HepG2 (cell line): ENCODE data around the gene PTPRN. TPM values are rescaled to one million over a fixed set of nuclear protein-coding genes. Genes with fewer than 3 reads are reported as not detected.

ENCODE experiments used
- IKZF1 ChIP-seq: fragments of 450-650 bp; IDR thresholded peaks from 2 replicates; pipeline ENCODE4 v1.7.1; 2016
- NPAS2 ChIP-seq: sonication (generic); formaldehyde crosslinking; IDR thresholded peaks from 2 replicates; pipeline ENCODE4 v1.8.0; 2022; ENCODE audit warnings: mild to moderate bottlenecking, missing genetic modification reagents, borderline replicate concordance
- PHF21A ChIP-seq: sonication (generic); formaldehyde crosslinking; IDR thresholded peaks from 2 replicates; pipeline ENCODE4 v1.5.0; 2020; ENCODE audit warnings: mild to moderate bottlenecking, missing genetic modification reagents
- STAT5B ChIP-seq: sonication (generic); formaldehyde crosslinking; IDR thresholded peaks from 2 replicates; pipeline ENCODE4 v1.4.0; 2020; ENCODE audit warnings: missing genetic modification reagents
- ZKSCAN5 ChIP-seq: sonication (generic); formaldehyde crosslinking; IDR thresholded peaks from 2 replicates; pipeline ENCODE4 v1.5.1; 2020; ENCODE audit warnings: mild to moderate bottlenecking, missing genetic modification reagents
- ZNF234 ChIP-seq: sonication (generic); formaldehyde crosslinking; conservative IDR thresholded peaks from 2 replicates; pipeline ENCODE4 v1.5.1; 2020; ENCODE audit warnings: mild to moderate bottlenecking, missing genetic modification reagents
- ZNF335 ChIP-seq: sonication (generic); formaldehyde crosslinking; IDR thresholded peaks from 2 replicates; pipeline ENCODE4 v1.4.0; 2020; ENCODE audit warnings: missing genetic modification reagents
- ZNF569 ChIP-seq: sonication (generic); formaldehyde crosslinking; IDR thresholded peaks from 2 replicates; pipeline ENCODE4 v1.5.0; 2020; ENCODE audit warnings: mild to moderate bottlenecking, missing genetic modification reagents, moderate library complexity, borderline replicate concordance
- ZNF773 ChIP-seq: sonication (generic); formaldehyde crosslinking; IDR thresholded peaks from 2 replicates; pipeline ENCODE4 v1.4.0; 2020; ENCODE audit warnings: missing genetic modification reagents, borderline replicate concordance
- ZNF788 ChIP-seq: sonication (generic); formaldehyde crosslinking; IDR thresholded peaks from 2 replicates; pipeline ENCODE4 v1.5.0; 2020; ENCODE audit warnings: mild to moderate bottlenecking, missing genetic modification reagents, borderline replicate concordance
- polyA plus RNA-seq, 8 experiments: library from polyadenylated mRNA; depleted of rRNA in 3 of 8; stranded (reverse) in 7 of 8; unstranded in 1 of 8; fragments of >200 nt; fragmentation: Illumina TruSeq in 4 of 8; extraction: Trizol in 4 of 8; gene quantifications; 2 replicates each; pipeline versions ENCODE4 v1.2.1 to v1.2.3, GENCODE V29; 2011 to 2016; ENCODE audit warnings: low read depth in 4 of 8, missing spikeins in 1 of 8, mixed read lengths in 1 of 8; ENCODE audit not compliant: insufficient read depth in 1 of 8
- total RNA-seq, 5 experiments: library from RNA; depleted of rRNA; stranded (reverse); fragments of >200 nt; fragmentation: Illumina TruSeq; extraction: Trizol; gene quantifications; 2 replicates each; pipeline ENCODE4 v1.2.3, GENCODE V29; 2016; ENCODE audit warnings: low read depth in 1 of 5
- TF ChIP-seq, protein P1 (sequence below): sonication (generic); formaldehyde crosslinking; IDR thresholded peaks from 2 replicates; pipeline ENCODE4 v1.4.0; 2020; ENCODE audit warnings: missing genetic modification reagents
- TF ChIP-seq, protein P2 (sequence below): sonication (generic); formaldehyde crosslinking; IDR thresholded peaks from 2 replicates; pipeline ENCODE4 v1.4.0; 2020; ENCODE audit warnings: mild to moderate bottlenecking, missing genetic modification reagents
- TF ChIP-seq, protein P3 (sequence below): sonication (generic); formaldehyde crosslinking; IDR thresholded peaks from 2 replicates; pipeline ENCODE4 v1.5.1; 2020; ENCODE audit warnings: missing genetic modification reagents, mild to moderate bottlenecking, borderline replicate concordance
- TF ChIP-seq, protein P4 (sequence below): sonication (generic); formaldehyde crosslinking; IDR thresholded peaks from 2 replicates; pipeline ENCODE4 v1.4.0; 2020; ENCODE audit warnings: missing genetic modification reagents
- TF ChIP-seq, protein P5 (sequence below): sonication (generic); formaldehyde crosslinking; IDR thresholded peaks from 2 replicates; pipeline ENCODE4 v1.4.0; 2020; ENCODE audit warnings: missing genetic modification reagents, borderline replicate concordance

The PTPRN gene
- total and polyA plus RNA-seq, 2 of the 13 experiments (the other 11 are each of a cell fraction or from before 2014, with no cell fraction given): 0.26 TPM; not detected in 1

DNA sequence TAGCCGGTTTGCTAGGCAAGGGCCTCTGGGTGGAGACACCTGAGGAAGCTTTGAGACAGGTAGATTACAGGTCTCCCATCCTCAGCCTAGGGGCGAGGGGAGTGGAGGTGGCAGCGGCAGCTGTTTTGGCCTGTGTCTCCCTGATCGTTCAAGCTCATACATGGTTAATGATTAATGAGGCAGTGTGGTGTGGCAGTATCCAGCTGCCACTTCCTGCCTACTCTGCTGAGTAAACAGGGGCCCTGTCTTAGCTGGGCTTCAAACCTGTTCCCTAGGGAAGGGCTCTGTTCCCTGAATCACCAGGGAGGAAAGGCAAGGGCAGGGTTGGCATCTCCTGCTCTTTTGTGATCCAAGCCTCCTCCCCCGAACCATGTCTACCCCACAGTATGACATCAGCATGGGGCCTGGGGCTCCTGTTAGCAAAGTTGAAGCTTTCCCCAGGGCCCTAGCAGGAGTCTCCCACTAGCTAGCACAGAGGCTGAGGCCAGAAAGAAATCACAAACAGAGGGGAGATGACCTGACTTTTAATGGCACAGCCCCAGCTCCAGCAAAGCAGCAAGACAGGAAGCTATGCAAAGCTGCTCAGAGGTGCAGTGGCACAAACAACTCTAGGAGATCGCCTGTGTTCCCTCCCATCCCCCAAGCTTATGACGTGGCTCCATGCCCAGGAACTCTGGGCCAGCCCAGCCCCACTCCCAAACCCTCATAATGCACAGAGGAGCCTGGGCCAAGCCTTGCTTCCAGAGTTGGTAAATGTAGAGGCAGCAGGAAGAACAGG is 59.8 kb downstream of the PTPRN start (continued):
- TF ChIP-seq, protein P1, sequence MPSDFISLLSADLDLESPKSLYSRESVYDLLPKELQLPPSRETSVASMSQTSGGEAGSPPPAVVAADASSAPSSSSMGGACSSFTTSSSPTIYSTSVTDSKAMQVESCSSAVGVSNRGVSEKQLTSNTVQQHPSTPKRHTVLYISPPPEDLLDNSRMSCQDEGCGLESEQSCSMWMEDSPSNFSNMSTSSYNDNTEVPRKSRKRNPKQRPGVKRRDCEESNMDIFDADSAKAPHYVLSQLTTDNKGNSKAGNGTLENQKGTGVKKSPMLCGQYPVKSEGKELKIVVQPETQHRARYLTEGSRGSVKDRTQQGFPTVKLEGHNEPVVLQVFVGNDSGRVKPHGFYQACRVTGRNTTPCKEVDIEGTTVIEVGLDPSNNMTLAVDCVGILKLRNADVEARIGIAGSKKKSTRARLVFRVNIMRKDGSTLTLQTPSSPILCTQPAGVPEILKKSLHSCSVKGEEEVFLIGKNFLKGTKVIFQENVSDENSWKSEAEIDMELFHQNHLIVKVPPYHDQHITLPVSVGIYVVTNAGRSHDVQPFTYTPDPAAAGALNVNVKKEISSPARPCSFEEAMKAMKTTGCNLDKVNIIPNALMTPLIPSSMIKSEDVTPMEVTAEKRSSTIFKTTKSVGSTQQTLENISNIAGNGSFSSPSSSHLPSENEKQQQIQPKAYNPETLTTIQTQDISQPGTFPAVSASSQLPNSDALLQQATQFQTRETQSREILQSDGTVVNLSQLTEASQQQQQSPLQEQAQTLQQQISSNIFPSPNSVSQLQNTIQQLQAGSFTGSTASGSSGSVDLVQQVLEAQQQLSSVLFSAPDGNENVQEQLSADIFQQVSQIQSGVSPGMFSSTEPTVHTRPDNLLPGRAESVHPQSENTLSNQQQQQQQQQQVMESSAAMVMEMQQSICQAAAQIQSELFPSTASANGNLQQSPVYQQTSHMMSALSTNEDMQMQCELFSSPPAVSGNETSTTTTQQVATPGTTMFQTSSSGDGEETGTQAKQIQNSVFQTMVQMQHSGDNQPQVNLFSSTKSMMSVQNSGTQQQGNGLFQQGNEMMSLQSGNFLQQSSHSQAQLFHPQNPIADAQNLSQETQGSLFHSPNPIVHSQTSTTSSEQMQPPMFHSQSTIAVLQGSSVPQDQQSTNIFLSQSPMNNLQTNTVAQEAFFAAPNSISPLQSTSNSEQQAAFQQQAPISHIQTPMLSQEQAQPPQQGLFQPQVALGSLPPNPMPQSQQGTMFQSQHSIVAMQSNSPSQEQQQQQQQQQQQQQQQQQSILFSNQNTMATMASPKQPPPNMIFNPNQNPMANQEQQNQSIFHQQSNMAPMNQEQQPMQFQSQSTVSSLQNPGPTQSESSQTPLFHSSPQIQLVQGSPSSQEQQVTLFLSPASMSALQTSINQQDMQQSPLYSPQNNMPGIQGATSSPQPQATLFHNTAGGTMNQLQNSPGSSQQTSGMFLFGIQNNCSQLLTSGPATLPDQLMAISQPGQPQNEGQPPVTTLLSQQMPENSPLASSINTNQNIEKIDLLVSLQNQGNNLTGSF (CRISPR knock-in tag): no peak
- no peak for TF ChIP-seq IKZF1
- peak; percentile 64; the same call in 1 of the 2 replicates for TF ChIP-seq ZKSCAN5 (CRISPR knock-in tag)
- TF ChIP-seq, protein P2, sequence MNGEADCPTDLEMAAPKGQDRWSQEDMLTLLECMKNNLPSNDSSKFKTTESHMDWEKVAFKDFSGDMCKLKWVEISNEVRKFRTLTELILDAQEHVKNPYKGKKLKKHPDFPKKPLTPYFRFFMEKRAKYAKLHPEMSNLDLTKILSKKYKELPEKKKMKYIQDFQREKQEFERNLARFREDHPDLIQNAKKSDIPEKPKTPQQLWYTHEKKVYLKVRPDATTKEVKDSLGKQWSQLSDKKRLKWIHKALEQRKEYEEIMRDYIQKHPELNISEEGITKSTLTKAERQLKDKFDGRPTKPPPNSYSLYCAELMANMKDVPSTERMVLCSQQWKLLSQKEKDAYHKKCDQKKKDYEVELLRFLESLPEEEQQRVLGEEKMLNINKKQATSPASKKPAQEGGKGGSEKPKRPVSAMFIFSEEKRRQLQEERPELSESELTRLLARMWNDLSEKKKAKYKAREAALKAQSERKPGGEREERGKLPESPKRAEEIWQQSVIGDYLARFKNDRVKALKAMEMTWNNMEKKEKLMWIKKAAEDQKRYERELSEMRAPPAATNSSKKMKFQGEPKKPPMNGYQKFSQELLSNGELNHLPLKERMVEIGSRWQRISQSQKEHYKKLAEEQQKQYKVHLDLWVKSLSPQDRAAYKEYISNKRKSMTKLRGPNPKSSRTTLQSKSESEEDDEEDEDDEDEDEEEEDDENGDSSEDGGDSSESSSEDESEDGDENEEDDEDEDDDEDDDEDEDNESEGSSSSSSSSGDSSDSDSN (CRISPR knock-in tag): peak; percentile 65
- TF ChIP-seq ZNF335: peak; percentile 86
- TF ChIP-seq ZNF788: peak; percentile 94
- TF ChIP-seq ZNF773 (CRISPR knock-in tag): no peak
- TF ChIP-seq ZNF569: peak; percentile 66; the same call in 1 of the 2 replicates
- TF ChIP-seq, protein P3, sequence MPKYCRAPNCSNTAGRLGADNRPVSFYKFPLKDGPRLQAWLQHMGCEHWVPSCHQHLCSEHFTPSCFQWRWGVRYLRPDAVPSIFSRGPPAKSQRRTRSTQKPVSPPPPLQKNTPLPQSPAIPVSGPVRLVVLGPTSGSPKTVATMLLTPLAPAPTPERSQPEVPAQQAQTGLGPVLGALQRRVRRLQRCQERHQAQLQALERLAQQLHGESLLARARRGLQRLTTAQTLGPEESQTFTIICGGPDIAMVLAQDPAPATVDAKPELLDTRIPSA (CRISPR knock-in tag): no peak
- TF ChIP-seq ZNF234 (CRISPR knock-in tag): no peak
- TF ChIP-seq, protein P4, sequence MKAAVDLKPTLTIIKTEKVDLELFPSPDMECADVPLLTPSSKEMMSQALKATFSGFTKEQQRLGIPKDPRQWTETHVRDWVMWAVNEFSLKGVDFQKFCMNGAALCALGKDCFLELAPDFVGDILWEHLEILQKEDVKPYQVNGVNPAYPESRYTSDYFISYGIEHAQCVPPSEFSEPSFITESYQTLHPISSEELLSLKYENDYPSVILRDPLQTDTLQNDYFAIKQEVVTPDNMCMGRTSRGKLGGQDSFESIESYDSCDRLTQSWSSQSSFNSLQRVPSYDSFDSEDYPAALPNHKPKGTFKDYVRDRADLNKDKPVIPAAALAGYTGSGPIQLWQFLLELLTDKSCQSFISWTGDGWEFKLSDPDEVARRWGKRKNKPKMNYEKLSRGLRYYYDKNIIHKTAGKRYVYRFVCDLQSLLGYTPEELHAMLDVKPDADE (CRISPR knock-in tag): no peak
- TF ChIP-seq NPAS2 (CRISPR knock-in tag): no peak
- TF ChIP-seq PHF21A (CRISPR knock-in tag): peak; percentile 91
- TF ChIP-seq, protein P5, sequence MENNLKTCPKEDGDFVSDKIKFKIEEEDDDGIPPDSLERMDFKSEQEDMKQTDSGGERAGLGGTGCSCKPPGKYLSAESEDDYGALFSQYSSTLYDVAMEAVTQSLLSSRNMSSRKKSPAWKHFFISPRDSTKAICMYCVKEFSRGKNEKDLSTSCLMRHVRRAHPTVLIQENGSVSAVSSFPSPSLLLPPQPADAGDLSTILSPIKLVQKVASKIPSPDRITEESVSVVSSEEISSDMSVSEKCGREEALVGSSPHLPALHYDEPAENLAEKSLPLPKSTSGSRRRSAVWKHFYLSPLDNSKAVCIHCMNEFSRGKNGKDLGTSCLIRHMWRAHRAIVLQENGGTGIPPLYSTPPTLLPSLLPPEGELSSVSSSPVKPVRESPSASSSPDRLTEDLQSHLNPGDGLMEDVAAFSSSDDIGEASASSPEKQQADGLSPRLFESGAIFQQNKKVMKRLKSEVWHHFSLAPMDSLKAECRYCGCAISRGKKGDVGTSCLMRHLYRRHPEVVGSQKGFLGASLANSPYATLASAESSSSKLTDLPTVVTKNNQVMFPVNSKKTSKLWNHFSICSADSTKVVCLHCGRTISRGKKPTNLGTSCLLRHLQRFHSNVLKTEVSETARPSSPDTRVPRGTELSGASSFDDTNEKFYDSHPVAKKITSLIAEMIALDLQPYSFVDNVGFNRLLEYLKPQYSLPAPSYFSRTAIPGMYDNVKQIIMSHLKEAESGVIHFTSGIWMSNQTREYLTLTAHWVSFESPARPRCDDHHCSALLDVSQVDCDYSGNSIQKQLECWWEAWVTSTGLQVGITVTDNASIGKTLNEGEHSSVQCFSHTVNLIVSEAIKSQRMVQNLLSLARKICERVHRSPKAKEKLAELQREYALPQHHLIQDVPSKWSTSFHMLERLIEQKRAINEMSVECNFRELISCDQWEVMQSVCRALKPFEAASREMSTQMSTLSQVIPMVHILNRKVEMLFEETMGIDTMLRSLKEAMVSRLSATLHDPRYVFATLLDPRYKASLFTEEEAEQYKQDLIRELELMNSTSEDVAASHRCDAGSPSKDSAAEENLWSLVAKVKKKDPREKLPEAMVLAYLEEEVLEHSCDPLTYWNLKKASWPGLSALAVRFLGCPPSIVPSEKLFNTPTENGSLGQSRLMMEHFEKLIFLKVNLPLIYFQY (CRISPR knock-in tag): peak; percentile 42
- TF ChIP-seq STAT5B (CRISPR knock-in tag): no peak
